GM18520 (cell line): ENCODE data around the gene SLC27A2.
"Not testable (repeated sequence)": the region's sequence is repeated elsewhere in the genome, so short reads cannot be mapped to it uniquely, and the experiment has no call there.

Experiments used
- ATAC-seq: cut with Tn5 transposase; IDR thresholded peaks from one replicate; pipeline ENCODE4 v1.9.1; 2021; ENCODE audit not compliant: unreplicated experiment

The SLC27A2 gene

DNA sequence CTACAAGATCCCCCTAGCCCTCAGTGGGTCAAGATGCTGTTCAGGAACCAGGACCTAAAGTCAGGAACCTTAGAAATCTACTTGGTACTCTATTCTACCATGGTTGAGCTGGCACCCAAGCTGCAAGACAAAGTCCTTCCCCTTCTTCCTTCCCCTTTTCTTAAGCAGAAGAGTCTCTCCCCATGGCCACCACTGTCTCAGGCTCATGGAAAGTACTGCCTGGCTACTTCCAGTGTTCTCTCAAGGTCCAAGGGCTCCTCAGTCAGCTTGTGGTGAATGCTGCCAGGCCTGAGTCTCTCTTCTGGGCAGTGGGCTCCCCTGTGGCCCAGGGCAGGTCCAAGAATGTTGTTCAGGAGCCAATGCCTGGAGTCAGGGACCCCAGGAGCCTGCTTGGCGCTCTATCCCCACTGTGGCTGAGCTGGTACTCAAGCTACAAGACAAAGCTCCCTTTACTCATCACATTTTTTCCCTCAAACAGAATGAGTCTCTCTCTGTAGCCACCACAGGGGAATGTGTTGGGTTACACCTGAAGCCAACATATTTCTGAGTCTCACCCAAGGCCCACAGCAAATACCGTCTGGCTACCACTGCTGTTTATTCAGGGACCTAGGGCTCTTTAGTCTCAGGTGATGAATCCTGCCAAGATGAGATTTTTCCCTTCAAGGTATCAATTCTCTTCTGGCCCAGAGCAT lies 18.1 kb upstream of the SLC27A2 start:
- no peak for ATAC-seq

- ATAC-seq, result no peak
Observed at GRCh38 chr15:50164458-50164857, 17.5 kb upstream of the SLC27A2 start.

- ATAC-seq, result no peak
Observed at GRCh38 chr15:50166216-50166615, 15.8 kb upstream of the SLC27A2 start.

DNA sequence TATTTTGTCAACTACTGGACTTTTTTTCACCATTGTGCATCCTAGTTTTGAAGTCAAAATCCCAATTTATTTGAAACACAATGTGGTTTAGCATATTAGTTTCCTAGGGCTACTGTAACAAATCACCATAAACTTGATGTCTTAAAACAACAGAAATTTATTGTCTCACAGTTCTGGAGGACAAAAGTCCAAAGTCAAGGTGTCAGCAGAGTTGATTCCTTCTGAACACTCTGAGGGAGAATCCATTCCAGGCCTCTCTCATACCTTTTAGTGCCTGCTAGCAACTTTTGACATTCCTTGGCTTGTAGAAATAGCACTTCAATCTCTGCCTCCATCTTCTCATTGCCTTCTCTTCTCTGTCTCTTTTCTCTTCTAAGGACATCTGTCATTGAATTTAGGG lies 14.9 kb upstream of the SLC27A2 start:
- no peak for ATAC-seq

DNA sequence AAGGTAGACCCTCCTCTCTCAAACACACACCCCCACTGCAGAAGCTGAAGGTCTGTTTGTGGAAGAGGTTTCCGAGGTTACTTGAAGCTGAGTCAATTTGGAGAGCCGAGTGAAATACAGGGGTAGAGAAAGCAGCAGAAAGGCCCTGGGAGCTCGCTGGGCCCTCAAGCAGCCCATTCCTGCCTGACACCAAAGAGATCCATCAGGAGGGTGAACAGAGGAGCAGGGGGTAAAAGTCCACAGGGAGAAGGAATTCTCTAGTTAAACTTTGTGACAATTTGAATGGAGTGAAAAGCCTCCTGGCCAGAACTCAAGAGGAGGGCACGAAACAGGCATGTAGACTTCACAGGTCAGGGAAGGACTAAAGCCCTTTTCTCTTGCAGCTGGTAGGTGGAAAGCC lies 13.6 kb upstream of the SLC27A2 start:
- ATAC-seq, result no peak

DNA sequence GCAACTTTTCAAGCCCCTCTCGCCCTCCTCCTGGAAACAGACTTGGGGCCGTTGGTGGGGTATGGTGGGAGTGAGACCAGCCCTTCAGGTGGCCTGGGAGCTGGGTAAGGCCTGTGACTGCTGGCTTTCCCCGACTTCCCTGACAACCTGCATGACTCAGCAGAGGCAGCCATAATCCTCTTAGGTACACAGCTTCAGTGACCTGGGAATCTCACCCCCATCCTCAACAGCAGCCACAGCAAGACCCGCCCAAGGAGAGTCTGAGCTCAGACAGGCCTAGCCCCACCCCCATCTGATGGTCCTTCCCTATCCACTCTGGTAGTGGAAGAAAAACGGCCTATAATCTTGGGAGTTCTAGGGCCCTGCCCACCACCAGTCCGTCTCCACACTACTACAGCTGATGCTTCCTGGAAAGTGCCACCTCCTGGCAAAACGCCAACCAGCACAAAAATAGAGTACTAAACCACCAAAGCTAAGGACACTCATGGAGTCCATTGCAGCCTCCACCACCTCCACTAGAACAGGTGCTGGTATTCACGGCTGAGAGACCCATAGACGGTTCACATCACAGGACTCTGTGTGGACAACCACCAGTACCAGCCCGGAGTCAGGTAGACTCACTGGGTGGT lies 13.1 kb upstream of the SLC27A2 start:
- no peak for ATAC-seq

GRCh38 chr15:50172360-50172895 lies 9.6 kb upstream of the SLC27A2 start:
- not testable (repeated sequence) for ATAC-seq

DNA sequence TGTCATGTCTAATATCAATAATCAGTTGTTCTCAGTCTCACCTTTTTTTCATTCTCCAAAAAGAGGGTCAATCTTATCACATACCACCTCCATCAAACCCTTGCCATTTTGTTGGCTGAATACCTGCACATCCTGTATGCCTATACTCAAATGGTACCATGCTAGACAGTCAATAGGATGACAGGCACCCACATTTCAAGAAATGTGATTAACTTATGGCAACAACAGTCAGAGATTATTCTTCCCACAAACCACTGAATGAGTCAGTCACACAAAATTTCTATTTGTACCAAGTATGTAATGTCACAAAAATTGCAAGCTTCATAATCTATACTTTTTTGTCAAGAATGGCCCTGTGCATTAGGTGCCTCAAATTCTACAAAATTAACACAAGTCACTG lies 5.1 kb upstream of the SLC27A2 start:
- ATAC-seq, result no peak

DNA sequence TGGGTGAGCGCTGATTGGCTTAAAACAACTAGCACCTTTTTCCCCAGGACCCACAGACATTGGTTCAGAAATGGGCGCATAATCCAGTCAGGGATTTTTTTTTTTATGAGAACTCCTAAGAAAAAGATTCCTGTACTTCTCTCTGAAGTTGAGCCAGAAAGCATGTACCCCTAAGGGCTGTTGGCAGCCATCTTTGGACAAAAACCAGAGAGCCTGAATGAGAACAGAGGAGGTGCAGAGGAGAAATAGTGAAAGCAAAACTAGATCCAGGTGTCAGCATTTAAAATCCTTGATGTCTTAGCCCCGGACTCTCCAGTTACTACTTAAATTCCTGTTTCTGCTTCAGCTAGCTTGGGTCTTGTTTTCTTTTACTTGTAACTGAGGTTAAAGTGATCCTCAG lies 1.9 kb upstream of the SLC27A2 start:
- no peak for ATAC-seq

GRCh38 chr15:50180582-50180981 lies 1.4 kb upstream of the SLC27A2 start:
- no peak for ATAC-seq

DNA sequence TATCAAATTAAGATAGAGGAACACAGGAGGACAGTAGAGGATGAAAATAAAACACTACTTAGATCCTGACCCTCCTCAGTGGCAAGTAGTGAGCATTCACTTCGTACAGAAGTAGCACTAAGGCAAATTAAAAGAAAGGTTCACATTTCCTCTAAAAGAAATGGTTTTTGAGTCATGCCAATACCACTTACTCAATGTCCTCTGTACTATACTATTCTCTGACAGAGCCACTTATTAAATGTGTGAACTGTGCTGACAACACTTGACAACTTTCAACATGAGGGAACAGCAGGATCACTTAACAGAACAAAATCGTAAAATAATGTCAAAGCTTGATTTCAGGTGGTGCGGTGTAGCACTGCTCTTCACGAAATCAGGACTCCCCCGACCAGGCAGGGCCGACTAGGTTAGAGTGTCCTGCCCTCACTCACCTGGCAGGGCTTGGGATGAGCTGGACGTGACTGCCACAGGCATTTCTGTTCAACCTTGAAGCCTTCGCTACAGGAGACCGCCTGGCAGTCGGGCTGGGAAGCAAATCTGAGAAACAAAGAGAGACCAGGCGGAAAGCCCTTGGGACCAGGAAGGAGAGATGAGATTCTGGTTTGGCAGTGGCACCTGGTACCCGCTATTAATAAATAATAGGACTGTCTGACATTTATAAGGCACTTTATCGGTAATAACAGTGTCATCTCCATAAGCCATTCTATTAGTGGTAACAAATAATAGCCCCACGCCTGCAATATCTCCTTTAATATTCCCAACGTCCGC lies 611 bp upstream of the SLC27A2 start:
- no peak for ATAC-seq

GRCh38 chr15:50182219-50183013 lies 420 bp downstream of the SLC27A2 start:
- ATAC-seq, result no peak

GRCh38 chr15:50183112-50183794 lies 1.3 kb downstream of the SLC27A2 start:
- peak; percentile 62 for ATAC-seq

DNA sequence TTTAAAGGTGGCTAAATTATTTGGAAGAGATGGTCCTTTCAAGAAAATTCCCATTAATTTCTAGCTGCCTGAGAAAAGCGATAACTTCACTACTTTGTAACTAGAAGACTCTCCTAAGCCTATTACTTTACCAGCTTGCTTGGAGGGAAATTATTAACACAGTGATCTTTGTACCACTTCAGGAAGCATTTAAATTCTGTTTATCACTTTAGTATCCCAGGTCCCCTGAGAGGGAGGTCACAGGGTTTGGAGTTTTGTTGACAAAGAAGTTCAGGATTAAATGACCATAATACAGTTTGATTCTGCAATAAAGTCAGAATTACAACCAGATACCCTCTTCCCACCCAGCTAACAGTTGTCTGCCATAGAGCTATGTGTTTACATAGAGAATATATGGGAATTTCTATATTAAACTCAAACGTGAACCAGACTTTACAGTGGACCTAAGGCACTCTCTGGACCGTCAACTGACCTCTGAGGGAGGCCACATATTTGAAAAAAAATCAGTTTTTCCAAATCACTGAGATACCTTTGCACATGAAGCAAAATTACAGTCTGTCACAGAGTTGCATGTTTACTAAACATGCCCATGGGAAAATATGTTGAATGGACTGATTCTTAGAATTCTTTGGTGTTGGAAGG lies 3.0 kb downstream of the SLC27A2 start:
- ATAC-seq, result no peak

GRCh38 chr15:50186090-50186489 lies 4.1 kb downstream of the SLC27A2 start:
- ATAC-seq, result no peak

DNA sequence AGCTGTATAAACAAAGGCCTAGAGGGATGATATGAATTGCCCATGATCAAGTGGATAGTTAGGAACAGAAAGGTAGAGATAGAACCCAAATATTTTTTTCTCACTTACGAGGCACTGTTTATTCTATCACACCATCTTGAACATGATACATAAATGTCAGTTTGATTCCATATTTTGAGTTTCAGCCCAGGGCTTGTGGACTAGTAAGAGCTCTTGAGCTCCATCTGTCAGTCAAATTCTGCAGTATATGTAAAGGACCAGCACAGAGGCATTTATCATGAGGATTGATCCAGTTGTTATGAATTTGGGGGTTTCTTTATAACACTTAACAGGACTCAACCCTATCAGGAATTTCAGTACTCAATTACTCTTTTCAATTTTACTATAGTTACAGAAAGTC lies 4.8 kb downstream of the SLC27A2 start:
- ATAC-seq, result no peak

GRCh38 chr15:50187525-50187924 lies 5.5 kb downstream of the SLC27A2 start:
- no peak for ATAC-seq

DNA sequence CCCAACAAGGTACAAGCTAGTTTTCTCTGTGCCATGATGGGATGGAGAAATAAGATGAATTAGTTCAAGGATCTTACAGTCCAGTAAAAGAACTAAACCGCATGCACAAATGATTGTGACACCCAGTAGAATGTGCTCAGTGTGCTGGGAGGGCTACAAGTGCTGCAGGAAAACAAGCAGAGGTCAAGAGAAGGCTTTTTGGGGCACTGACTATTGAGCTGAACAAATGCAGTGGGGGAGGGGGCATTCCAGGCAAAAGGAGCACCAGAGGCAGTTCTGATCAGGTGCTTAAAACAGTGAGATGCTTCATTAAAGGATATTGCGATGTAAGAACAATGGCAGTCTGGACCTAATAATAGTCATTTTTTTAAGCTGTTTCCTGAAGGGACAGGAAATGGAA lies 6.0 kb downstream of the SLC27A2 start:
- no peak for ATAC-seq

DNA sequence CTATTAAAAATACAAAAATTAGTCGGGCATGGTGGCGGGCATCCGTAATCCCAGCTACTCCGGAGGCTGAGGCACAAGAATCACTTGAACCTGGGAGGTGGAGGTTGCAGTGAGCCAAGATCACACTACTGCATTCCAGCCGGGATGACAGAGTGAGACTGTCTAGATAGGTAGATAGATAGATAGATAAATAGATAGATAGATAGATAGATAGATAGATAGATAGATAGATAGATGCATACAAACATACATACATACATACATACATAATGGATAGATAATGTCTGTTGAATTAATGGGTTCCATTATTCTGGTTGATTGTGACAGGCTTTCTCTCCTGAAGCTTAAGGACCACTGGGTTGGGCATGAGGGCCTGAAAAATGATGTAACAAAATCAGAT lies 6.8 kb downstream of the SLC27A2 start:
- not testable (repeated sequence) for ATAC-seq

DNA sequence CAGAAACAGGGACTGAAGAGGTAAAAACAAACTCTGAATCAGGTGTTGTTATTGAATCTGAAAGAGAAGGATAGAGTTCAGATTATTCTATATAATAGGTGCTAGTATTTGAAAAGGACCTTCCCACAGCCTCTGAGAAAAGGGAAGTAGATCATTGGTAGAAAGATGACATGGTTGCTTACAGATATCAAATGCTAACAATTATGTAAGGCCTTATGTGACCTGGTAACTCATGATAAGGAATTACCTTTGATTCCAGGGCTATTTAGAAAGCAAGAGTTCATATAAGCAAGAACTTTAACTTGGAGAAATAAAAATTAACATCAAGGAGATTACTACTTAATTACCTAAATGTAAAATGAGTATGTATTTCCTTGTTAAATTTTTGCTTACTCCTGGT lies 7.6 kb downstream of the SLC27A2 start:
- ATAC-seq, result no peak
